MM.1S (cell line): ENCODE measurements around the gene KIF7.

ENCODE experiments used
- DNase-seq: peaks from one replicate; pipeline ENCODE4 v3.0.0-alpha.2; 2015
- H2AFZ ChIP-seq: fragments of 300-600 bp; sonication (generic); 2 replicates; pipeline ENCODE4 v1.6.0; 2016; ENCODE audit warnings: antibody characterized with exemption, low read length
- H3F3A ChIP-seq: fragments of 300-600 bp; sonication (generic); 2 replicates; pipeline ENCODE4 v1.6.1; 2016; ENCODE audit warnings: mild to moderate bottlenecking, antibody characterized with exemption, low read length, moderate library complexity, mixed read lengths; ENCODE audit not compliant: insufficient read depth
- H3K27ac ChIP-seq: fragments of 300-600 bp; sonication (generic); 2 replicates; pipeline ENCODE4 v1.5.1; 2016; ENCODE audit warnings: mild to moderate bottlenecking, low read length
- H3K27me3 ChIP-seq: fragments of 300-600 bp; sonication (generic); replicated peaks from 2 replicates; pipeline ENCODE4 v1.6.0; 2016; ENCODE audit warnings: low read length; ENCODE audit not compliant: insufficient read depth
- H3K36me3 ChIP-seq: fragments of 300-600 bp; sonication (generic); replicated peaks from 2 replicates; pipeline ENCODE4 v1.6.1; 2016; ENCODE audit warnings: mild to moderate bottlenecking, low read length, mixed read lengths; ENCODE audit not compliant: insufficient read depth
- H3K4me1 ChIP-seq: fragments of 300-600 bp; sonication (generic); 2 replicates; pipeline ENCODE4 v1.6.1; 2016; ENCODE audit warnings: low read length, mixed read lengths
- H3K4me2 ChIP-seq: fragments of 300-600 bp; sonication (generic); 2 replicates; pipeline ENCODE4 v1.6.0; 2016; ENCODE audit warnings: low read depth, low read length
- H3K4me3 ChIP-seq: fragments of 300-600 bp; sonication (generic); 2 replicates; pipeline ENCODE4 v1.5.1; 2016; ENCODE audit warnings: low read length, mixed read lengths
- H3K79me2 ChIP-seq: fragments of 300-600 bp; sonication (generic); 2 replicates; pipeline ENCODE4 v1.6.1; 2016; ENCODE audit warnings: mixed run types, low read length, mixed read lengths
- H3K9ac ChIP-seq: fragments of 300-600 bp; sonication (generic); 2 replicates; pipeline ENCODE4 v1.6.1; 2016; ENCODE audit warnings: low read length, mixed read lengths
- H3K9me2 ChIP-seq: fragments of 300-600 bp; sonication (generic); replicated peaks from 2 replicates; pipeline ENCODE4 v1.6.1; 2016; ENCODE audit warnings: mild to moderate bottlenecking, low read length, mixed read lengths; ENCODE audit not compliant: insufficient read depth
- H3K9me3 ChIP-seq: fragments of 300-600 bp; sonication (generic); replicated peaks from 2 replicates; pipeline ENCODE4 v1.6.1; 2016; ENCODE audit warnings: mild to moderate bottlenecking, low read length, mixed read lengths; ENCODE audit not compliant: insufficient read depth
- H4K20me1 ChIP-seq: fragments of 300-600 bp; sonication (generic); 2 replicates; pipeline ENCODE4 v1.6.1; 2016; ENCODE audit warnings: mild to moderate bottlenecking, low read length, moderate library complexity, mixed read lengths; ENCODE audit not compliant: insufficient read depth
- EZH2 ChIP-seq: fragments of 300-600 bp; sonication (generic); optimal IDR thresholded peaks from 2 replicates; pipeline ENCODE3; 2017; ENCODE audit warnings: low read depth, mild to moderate bottlenecking, antibody characterized with exemption, low read length, mixed read lengths
- EZH2phosphoT487 ChIP-seq: fragments of 300-600 bp; sonication (generic); IDR thresholded peaks from 2 replicates; pipeline ENCODE4 v1.6.1; 2018; ENCODE audit warnings: antibody characterized with exemption, low read length
- TF ChIP-seq, protein P1 (sequence below): fragments of 300-600 bp; sonication (generic); IDR thresholded peaks from 2 replicates; pipeline ENCODE4 v1.5.1; 2016; ENCODE audit warnings: antibody characterized with exemption, low read length, mixed read lengths

KIF7 gene

GRCh38 chr15:89664441-89665350 is 9.4 kb upstream of the KIF7 start:
- Histone ChIP-seq H3F3A (no peaks in the 10 kb centered on the region), H3K36me3 (no peaks in the 10 kb centered on the region), H3K9me3 (no peaks in the 10 kb centered on the region), H3K27me3 (peaks cover 5% of the 10 kb centered on the region; the same call in 1 of the 2 replicates), H2AFZ (0 out of 2 replicates have a peak overlapping the region, but pooled peaks have one; percentile 55), H3K9me2 (no peaks in the 10 kb centered on the region), H3K79me2 (no peaks in the 10 kb centered on the region), H3K4me2 (peak overlapping the region; percentile 61; the same call in 1 of the 2 replicates), H3K9ac (no peak overlapping the region), H4K20me1 (no peaks in the 10 kb centered on the region), H3K4me1 (no peaks in the 10 kb centered on the region), H3K27ac (no peak overlapping the region), H3K4me3 (no peak overlapping the region)
- no peak for DNase-seq
- no peak for TF ChIP-seq EZH2
- TF ChIP-seq EZH2phosphoT487: no peak
- TF ChIP-seq, protein P1, sequence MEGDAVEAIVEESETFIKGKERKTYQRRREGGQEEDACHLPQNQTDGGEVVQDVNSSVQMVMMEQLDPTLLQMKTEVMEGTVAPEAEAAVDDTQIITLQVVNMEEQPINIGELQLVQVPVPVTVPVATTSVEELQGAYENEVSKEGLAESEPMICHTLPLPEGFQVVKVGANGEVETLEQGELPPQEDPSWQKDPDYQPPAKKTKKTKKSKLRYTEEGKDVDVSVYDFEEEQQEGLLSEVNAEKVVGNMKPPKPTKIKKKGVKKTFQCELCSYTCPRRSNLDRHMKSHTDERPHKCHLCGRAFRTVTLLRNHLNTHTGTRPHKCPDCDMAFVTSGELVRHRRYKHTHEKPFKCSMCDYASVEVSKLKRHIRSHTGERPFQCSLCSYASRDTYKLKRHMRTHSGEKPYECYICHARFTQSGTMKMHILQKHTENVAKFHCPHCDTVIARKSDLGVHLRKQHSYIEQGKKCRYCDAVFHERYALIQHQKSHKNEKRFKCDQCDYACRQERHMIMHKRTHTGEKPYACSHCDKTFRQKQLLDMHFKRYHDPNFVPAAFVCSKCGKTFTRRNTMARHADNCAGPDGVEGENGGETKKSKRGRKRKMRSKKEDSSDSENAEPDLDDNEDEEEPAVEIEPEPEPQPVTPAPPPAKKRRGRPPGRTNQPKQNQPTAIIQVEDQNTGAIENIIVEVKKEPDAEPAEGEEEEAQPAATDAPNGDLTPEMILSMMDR: no peak

- Histone ChIP-seq H3K4me1 (no peaks in the 10 kb centered on the region), H3F3A (no peaks in the 10 kb centered on the region), H3K79me2 (no peaks in the 10 kb centered on the region), H3K9me2 (no peaks in the 10 kb centered on the region), H2AFZ (no peak overlapping the region), H3K36me3 (no peaks in the 10 kb centered on the region), H3K27me3 (peaks cover 5% of the 10 kb centered on the region; the same call in 1 of the 2 replicates), H3K9me3 (no peaks in the 10 kb centered on the region), H3K27ac (no peak overlapping the region), H3K4me3 (no peak overlapping the region), H4K20me1 (no peaks in the 10 kb centered on the region), H3K9ac (no peak overlapping the region), H3K4me2 (no peak overlapping the region)
- TF ChIP-seq EZH2 (no peak), EZH2phosphoT487 (no peak)
- TF ChIP-seq, protein P1: no peak
- no peak for DNase-seq
These were observed 7.8 kb upstream of the KIF7 start for GRCh38 chr15:89662893-89663626.

DNA sequence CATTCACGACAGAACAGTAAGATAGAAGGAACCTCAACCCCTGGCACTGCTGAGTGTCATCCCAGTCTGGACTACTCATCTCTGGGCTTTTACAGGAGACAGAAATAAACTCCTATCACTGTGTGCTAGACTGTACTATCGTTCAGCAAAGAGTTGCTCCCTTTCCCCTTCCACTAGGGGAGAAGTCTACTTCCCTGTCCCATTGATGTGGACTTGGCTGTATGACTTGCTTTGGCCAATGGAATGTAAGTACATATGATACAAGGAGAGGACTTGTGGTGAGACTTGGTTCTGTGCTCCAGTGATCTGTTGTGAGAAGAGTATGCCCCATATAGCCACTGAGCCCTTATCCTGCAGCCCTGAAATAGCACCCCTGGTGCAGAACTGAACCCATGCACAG is 5.3 kb upstream of the KIF7 start:
- no peak overlapping the region for H3K4me2 ChIP-seq
- TF ChIP-seq, protein P1: no peak
- TF ChIP-seq EZH2phosphoT487 (no peak), EZH2 (no peak)
- H3K27ac ChIP-seq: no peak overlapping the region
- H3K9me3 ChIP-seq: no peaks in the 10 kb centered on the region
- no peak for DNase-seq
- H3K4me3 ChIP-seq: no peak overlapping the region
- H3K9ac ChIP-seq: no peak overlapping the region
- H3F3A ChIP-seq: peaks cover 10% of the 10 kb centered on the region
- H3K36me3 ChIP-seq: no peaks in the 10 kb centered on the region
- H3K9me2 ChIP-seq: no peaks in the 10 kb centered on the region
- no peaks in the 10 kb centered on the region for H4K20me1 ChIP-seq
- no peaks in the 10 kb centered on the region for H3K79me2 ChIP-seq
- H3K27me3 ChIP-seq: peaks cover 5% of the 10 kb centered on the region; the same call in 1 of the 2 replicates
- H2AFZ ChIP-seq: no peak overlapping the region
- H3K4me1 ChIP-seq: peaks cover 12% of the 10 kb centered on the region
